Measurements from ENCODE around the gene CUL5.
"Not testable (repeated sequence)": the region's sequence is repeated elsewhere in the genome, so short reads cannot be mapped to it uniquely, and the experiment has no call there.

CUL5 gene

DNA sequence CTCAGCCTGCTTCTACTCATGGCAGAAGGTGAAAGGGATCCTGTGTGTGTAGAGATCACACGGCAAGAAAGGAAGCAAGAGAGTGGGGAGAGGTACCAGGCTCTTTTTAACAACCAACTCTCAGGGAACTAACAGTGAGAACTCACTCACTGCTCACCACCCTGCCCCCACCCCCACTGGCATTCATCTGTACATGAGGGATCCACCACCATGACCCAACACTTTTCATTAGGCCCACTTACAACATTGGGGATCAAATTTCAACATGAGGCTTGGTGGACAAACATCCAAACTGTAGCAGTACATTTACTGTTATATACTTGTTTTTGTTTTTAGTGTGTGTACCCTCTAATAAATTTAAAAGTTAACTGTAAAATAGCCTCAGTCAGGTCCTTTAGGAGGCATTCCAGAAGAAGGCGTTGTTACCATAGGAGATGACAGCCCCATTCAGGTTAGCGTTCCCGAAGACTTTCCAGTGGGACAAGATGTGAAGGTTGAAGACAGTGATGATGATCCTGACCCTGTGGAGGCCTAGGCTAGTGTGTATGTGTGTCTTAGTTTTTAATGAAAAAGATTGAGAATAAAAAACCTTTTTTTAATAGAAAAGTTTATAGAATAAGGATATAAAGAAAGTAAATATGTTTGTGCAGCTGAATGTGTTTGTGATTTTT is 11.3 kb downstream of the CUL5 start:
- no peak overlapping the region for H3K4me3 ChIP-seq (ENCODE audit: low read depth, low read length)

DNA sequence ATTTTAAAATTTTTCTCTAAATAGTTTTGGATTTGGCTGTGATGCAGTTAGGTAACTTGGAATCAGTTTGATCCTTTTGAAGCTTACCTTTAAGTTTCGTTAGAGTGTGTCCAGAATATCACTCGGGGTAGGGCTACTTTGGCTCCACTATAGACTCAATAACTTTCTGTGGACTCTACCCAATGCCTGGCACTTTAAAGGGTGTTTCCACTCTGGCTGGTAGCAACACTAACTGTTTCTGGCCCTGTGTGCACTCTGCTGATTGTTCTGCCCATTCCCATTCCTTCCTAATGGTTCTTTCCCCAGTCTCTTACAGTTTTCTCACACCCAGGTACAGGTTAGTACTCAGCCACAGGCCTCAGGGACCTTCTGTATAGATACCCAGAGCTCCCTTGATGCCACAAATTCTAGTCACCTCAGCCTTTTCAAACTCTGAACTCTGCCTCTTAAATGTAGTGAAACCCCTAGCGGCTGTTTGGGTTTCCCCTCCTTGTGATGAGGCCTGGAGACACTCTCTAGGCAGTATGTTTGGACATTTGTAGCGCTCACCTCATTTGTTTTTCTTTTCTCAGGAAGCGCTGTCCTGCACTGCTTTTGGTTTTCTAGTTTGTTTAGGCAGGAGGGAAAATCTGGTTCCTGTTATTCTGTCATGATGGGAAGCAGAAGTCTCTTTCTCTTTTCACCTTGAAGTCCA is 16.8 kb downstream of the CUL5 start:
- no peak overlapping the region for H3K4me3 ChIP-seq (ENCODE audit: low read depth, low read length)

DNA sequence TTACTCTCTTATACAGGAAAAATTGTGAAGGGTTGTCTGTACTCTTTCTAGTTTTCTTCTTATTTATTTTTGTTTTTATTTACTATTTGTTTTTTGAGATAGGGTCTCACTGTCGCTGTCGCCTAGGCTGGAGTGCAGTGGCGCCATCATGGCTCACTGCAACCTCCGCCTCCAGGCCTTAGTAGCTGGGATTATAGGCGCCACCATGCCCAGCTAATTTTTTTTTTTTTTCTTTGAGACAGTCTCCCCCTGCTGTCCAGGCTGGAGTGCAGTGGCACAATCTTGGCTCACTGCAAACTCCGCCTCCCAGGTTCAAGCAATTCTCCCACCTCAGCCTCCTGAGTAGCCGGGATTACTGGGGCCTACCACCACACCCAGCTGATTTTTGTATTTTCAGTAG is 18.4 kb downstream of the CUL5 start:
- no peak overlapping the region for H3K4me3 ChIP-seq (ENCODE audit: low read depth, low read length)

DNA sequence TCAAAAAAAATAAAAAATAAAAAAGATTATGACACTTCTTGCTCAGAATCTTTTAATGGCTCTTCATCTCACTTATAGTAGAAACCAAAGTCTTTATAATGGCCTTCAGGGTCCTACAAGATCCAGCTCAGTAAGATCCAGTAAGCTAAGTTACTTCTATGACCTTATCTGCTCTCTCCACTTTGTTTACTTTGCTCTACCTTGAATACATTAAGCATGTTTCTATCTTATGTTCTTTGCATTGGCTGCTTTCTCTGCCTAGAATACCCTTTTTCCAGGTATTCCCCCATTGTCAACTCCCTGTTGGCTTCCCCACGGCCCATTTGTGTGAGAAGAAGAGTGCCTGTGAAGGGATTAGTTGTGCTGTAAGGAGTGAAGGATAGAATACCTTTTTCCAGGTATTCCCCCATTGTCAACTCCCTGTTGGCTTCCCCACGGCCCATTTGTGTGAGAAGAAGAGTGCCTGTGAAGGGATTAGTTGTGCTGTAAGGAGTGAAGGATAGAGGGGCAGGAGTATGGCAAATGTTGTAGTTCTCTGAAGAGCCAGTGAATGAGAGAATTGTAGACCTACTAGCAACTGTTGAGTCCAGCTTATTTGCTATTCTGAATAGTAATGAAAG is 20.2 kb downstream of the CUL5 start:
- not testable (repeated sequence) for H3K4me3 ChIP-seq (ENCODE audit: low read depth, low read length)

DNA sequence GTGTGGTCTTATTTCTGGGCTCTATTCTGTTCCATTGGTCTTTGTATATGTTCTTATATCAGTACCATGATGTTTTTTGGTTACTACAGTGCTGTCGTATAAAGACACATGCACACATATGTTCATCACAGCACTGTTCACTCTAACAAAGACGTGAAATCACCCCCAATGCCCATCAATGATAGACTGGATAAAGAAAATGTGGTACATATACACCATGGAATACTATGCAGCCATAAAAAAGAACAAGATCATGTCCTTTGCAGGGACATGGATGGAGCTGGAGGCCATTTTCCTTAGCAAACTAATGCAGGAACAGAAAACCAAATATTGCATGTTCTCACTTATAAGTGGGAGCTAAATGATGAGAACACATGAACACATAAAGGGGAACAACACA is 22.9 kb downstream of the CUL5 start:
- H3K4me3 ChIP-seq (ENCODE audit: low read depth, low read length): not testable (repeated sequence)

DNA sequence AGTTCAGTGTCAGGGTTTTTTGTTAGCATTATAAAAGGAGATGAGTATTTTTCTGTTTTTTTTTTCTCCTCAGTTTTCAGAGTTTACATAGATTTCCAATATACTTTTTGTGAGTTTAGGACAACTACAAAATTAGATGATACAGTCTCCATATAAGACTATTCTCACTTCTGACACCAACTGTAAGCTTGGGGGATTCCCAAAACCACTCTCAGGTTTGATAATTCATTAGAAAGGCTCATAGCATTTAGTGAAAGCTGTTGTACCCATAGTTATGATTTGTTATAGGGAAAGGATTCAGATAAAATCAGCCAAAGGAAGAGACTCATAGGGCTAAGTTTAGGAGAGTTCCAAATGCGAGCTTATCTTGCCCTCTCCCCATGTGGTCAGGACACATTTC is 24.1 kb downstream of the CUL5 start:
- no peak overlapping the region for H3K4me3 ChIP-seq (ENCODE audit: low read depth, low read length)

DNA sequence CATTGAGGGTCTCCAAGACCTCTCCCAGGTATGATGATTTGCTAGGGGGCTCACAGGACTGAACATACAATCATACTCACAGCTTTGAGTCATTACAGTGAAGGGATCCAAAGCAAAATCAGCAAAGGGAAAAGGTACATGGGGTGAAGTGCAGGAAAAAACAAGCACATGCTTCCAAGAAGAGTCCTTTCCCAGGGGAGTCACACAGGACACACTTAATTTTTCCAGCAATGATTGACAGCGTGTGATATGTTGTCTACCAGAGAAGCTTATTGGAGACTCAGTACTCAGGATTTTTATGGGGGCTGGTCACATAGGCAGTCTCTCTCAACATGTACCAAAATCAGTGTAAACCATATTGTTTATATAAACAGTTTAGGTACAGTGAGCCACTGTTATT is 25.3 kb downstream of the CUL5 start:
- H3K4me3 ChIP-seq (ENCODE audit: low read depth, low read length): no peak overlapping the region

DNA sequence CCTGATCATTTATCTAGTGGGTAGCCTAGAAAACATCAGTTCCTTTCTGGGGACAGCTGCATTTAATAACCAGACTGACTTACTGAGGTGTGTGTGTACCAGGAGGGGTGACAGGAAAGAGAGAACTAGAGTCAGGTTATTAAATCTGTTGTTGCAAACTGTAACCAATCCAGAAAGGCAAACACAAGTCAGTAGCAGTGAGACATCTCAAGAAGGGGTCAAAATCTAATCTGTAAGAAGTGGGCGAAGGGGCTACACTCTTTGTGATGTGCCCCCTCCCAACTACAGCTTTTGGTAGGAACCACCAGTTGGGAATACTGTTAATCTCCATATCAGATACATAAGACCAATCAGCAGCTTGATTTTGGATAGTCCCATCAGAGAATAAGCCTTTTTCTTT is 26.3 kb downstream of the CUL5 start:
- no peak overlapping the region for H3K4me3 ChIP-seq (ENCODE audit: low read depth, low read length)

DNA sequence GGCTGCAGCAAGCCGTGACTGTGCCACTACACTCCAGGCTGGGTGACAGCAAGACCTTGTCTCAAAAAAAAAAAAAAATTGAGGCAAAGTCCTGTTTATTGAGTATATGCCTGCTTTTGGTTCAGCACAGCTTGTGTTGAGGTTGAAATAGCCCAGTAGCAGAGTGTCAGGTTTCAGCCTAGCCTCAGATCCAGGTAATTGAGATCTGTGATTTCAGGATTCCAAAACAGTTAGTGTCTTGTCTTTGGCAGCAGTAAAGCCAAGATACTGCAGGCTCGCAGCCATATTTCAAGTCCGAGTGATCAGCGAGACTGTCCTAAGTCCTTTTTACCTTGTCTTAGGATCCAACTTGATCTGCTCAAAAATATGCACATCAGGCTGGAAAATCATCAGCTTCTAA is 27.0 kb downstream of the CUL5 start:
- no peak overlapping the region for H3K4me3 ChIP-seq (ENCODE audit: low read depth, low read length)

DNA sequence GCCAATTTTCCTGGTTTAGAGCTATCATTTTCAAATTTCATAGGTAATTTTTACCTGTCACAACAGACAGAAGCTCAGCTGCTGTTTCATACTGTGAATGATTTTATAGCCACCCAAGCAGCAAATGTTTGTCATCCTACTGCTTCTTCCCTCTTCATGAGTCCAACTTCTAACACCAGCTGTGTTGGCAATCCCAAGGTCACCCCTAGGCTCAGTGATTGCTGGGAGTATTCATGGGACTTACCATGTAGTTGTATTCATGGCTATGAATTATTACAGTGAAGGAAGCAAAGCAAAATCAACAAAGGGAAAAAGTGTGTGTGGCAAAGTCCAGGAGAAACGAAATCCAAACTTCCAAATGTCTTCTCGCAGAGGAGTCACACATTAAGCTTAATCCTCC is 28.5 kb downstream of the CUL5 start:
- no peak overlapping the region for H3K4me3 ChIP-seq (ENCODE audit: low read depth, low read length)

DNA sequence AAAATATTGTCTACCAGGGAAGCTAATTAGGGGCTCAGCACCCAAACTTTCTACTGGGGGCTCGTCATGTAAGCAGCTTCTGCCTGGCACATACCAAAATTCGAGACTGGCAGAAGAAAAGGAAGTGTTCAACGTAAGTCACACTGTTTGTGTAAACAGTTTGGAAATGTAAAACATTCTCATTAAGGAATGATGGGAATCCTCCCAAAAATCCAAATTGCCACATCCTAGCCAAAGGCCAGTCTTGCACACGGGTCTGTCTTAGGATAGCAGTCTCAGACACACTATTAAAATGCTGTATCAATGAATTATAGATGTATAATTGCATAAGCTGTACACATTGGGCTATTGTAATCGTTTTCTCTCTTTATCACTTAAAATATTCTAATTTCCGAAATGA is 28.9 kb downstream of the CUL5 start:
- no peak overlapping the region for H3K4me3 ChIP-seq (ENCODE audit: low read depth, low read length)

DNA sequence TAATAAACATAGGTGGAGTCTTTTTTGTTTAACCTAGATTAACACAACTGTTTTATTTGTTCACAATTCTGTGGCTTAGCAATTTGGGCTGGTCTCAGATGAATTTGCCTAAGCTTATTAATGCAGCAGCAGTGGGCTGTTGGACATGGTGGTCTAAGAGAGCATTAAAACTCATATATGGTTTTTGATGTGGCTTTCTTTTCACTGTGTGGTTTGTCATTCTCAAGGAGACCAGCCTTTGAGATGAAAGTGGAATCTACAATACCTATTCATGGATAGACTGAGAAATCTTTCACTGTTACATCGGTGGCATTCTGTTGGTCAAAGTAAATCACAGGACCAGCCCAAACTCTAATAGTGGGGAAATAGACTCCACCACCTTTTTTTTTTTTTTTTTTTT is 39.6 kb downstream of the CUL5 start:
- no peak overlapping the region for H3K4me3 ChIP-seq (ENCODE audit: low read depth, low read length)

DNA sequence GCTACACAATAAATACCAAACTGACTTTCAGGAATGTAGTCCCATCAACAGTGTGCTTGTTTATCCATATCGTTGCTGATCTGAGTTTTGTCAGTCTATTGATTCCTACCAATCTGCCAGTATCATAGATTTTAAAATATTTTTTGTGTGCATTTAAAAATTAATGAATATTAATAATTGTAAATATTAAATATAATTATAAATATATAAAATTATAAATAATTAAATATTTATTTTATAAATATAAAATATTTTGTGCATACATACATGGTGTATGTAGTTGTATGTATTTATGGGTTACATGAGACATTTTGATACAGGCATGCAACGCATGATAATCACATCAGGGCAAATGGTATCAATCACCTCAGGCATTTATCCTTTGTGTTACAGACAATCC is 53.6 kb downstream of the CUL5 start:
- H3K4me3 ChIP-seq (ENCODE audit: low read depth, low read length): no peak overlapping the region

DNA sequence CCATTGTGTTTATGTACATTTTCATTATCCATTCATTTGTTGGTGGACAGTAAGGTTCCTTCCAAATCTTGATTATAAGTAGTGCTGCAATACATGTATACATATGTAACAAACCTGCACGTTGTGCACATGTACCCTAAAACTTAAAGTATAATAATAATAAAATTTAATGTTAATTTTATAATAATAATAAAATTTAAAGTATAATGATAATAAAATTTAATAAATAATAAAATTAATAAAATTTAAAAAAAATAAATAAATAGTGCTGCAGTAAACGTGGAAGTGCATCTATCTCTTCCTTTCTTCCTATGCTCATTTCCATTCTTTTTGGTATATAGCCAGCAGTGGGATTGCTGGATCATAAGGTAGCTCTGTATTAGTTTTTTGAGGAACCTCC is 54.7 kb downstream of the CUL5 start:
- H3K4me3 ChIP-seq (ENCODE audit: low read depth, low read length): no peak overlapping the region

DNA sequence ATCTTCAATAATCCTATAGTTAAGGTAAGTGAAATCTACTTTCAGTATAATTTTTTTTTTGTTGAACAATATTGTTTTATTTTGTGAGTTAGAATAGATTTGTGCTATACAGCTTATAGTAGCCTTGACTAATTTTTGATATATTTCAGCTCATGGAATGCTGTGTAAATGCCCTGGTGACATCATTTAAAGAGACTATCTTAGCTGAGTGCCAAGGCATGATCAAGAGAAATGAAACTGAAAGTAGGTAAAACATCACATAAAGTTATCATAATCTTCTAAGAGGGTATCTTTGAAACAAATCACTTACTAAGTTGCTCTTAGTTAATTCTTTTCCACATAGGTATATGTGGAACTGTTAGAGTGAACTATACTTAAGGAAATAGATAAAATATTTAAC is 61.2 kb downstream of the CUL5 start:
- H3K4me3 ChIP-seq (ENCODE audit: low read depth, low read length): no peak overlapping the region

DNA sequence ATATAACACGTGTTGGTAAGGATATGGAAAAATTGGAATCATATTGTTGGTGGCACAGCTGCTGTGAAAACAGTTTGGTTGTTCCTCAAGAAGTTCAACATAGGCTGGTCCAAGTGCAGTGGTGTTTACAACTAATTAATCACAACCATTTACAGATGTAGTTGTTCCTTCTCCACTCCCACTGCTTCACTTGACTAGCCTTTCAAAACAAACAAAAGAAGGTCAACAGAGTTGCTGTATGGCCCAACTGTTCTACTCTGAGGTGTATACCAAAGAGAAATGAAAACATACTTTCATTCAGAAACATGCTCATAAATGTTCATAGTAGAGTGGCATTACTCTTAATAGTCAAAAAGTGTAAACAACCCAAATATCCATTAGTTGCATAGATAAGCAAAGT is 76.1 kb downstream of the CUL5 start:
- no peak overlapping the region for H3K4me3 ChIP-seq (ENCODE audit: low read depth, low read length)

DNA sequence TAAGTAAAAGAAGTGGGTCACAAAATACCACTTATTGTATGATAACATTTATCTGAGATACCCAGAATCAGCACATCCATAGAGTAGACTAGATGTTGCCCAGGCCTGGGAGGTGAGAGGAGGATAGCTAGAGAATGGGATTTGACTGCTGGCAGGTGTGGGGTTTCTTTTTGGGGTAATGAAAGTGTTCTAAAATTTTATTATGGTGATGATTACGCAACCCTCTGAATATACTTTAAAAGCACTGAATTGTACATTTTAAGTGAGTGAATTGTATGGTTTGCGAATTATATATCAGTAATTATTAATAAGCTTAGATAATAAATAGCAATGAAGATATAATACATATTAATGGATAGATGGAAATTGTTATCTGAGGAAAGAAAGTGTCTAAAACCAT is 77.0 kb downstream of the CUL5 start:
- no peak overlapping the region for H3K4me3 ChIP-seq (ENCODE audit: low read depth, low read length)

DNA sequence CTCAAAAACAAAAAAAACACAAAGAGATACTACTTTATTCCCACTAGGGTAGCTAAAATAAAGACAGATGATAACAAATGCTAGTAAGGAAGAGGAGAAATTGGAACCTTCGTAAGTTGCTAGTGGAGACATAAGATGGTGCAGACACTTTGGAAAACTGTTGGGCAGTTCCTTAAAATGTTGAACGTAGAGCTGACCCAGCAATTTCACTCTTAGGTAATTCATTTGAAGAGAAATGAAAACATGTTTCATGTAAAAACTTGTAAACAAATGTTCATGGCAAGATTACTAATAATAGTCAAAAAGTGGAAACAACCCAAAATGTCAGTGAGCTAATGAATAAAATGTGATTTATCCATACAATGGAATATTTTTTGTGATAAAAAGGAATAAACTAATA is 83.4 kb downstream of the CUL5 start:
- no peak overlapping the region for H3K4me3 ChIP-seq (ENCODE audit: low read depth, low read length)

DNA sequence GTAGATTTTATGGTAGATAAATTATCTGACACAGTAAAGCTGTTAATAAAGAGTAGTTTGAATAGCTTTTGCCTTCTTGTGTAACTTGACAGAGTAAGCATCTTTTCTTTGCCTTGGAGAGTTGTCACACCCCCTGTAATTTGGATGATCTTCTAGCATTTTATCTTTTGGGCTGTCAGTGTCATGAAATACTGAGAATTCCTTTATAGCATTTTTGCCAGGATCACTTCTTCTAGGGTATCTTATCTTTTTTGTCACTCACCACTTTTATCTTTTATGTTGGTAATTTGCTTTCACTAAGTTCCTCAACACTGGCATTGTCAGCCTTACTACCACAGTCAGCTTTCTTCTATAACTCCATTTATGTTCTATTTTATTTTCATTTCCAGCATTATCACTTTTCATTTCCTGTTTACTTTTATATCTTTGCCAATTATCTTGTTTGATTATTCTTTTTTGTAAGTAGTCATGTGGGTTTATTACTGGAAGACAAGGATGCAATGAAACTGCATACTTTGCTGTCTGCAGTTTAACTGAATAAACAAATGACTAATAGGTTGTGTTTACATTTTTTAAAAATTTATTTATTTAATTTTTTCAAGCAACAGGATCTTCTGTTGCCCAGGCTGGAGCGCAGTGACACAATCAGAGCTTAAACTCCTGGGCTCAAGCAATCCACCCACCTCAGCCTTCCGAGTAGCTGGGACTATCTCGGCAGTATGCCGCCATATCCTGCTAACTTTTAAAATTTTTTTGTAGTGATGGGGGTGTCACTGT is 84.6 kb downstream of the CUL5 start:
- no peak overlapping the region for H3K4me3 ChIP-seq (ENCODE audit: low read depth, low read length)

DNA sequence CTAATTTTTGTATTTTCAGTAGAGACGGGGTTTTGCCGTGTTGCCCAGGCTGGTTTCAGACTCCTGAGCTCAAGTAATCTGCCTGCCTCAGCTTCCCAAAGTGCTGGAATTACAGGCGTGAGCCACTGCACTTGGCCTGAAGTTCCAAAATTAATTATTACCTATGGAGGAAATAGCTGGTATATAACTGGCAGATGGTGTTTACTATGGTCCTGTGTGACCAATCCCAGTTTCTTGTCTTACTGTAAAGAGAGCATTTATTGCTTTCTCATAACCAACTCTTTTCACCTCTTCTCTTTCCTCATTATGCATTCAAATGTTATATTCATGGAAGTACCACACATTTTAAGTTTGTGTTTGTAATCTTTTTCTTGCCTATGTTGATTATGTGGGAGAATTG is 88.5 kb downstream of the CUL5 start:
- H3K4me3 ChIP-seq (ENCODE audit: low read depth, low read length): no peak overlapping the region

DNA sequence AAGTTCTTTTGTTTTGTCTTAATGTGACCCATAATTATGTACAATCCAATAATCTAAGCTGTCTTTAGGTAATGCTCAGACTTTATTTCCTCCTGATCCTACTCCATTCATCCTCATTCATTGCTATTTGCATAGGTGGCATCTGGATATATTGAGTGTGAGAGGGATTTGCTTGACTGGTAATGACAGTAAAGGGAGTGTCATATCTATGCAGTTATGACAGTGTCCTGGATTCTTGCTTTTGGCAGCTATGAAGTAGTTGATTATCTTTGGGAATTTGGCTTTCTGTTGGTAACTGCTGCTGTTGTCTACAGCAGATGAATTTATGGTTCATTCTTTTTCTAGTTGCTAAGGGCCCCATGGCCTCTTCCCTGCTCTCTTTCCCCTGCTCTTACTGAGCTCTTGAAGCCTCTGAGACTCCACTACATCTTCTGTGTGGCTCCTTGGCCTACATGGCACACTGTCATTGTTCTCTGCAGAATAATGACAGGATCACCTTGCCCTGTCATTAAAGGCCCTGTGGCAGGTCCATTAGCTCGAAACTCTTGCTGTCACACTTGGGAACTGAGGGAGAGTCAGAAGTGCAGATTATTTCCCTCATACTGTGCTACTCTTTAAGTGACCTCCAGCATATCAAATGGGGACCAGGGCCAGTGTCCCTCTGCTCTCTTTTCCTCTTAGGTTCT is 92.5 kb downstream of the CUL5 start:
- H3K4me3 ChIP-seq (ENCODE audit: low read depth, low read length): no peak overlapping the region
